SU-DHL-6 (cell line): Measurements from ENCODE around the gene STT3B.

Experiments used
- H2AFZ ChIP-seq: fragments of 200-600 bp; sonication (generic); 2 replicates; pipeline ENCODE4 v1.6.1; 2014; ENCODE audit warnings: low read depth, mild to moderate bottlenecking, moderate library complexity, mixed read lengths, antibody characterized with exemption, low read length; ENCODE audit not compliant: severe bottlenecking
- H3F3A ChIP-seq: fragments of 200-600 bp; shearing (Covaris generic); 2 replicates; pipeline ENCODE4 v1.6.0; 2016; ENCODE audit warnings: antibody characterized with exemption, mild to moderate bottlenecking; ENCODE audit not compliant: insufficient read depth
- H3K27ac ChIP-seq: fragments of 200-600 bp; sonication (generic); 2 replicates; pipeline ENCODE4 v1.5.1; 2016; ENCODE audit warnings: low read depth, mild to moderate bottlenecking, low read length, moderate library complexity, mixed read lengths
- H3K27me3 ChIP-seq: fragments of 200-600 bp; sonication (generic), shearing (Covaris generic); 2 replicates; pipeline ENCODE4 v1.6.0; 2014; ENCODE audit warnings: mild to moderate bottlenecking, low read length
- H3K36me3 ChIP-seq: fragments of 200-600 bp; sonication (generic); 2 replicates; pipeline ENCODE4 v1.6.1; 2014; ENCODE audit warnings: mild to moderate bottlenecking, low read length, mixed read lengths
- H3K4me2 ChIP-seq: fragments of 300-600, 200-600 bp; shearing (Covaris generic), sonication (generic); 2 replicates; pipeline ENCODE4 v1.6.0; 2014; ENCODE audit warnings: low read length, low read depth, mild to moderate bottlenecking; ENCODE audit not compliant: poor library complexity, severe bottlenecking
- H3K4me3 ChIP-seq: fragments of 200-600 bp; sonication (generic); 2 replicates; pipeline ENCODE4 v1.5.1; 2014; ENCODE audit warnings: antibody characterized with exemption, low read length, mild to moderate bottlenecking, mixed read lengths; ENCODE audit not compliant: insufficient read depth, poor library complexity, severe bottlenecking
- H3K79me2 ChIP-seq: fragments of 200-600 bp; sonication (generic); 2 replicates; pipeline ENCODE4 v1.6.1; 2014; ENCODE audit warnings: mild to moderate bottlenecking, low read length, moderate library complexity; ENCODE audit not compliant: insufficient read depth
- H3K9ac ChIP-seq: fragments of 200-600 bp; sonication (generic); 2 replicates; pipeline ENCODE4 v1.7.0; 2014; ENCODE audit warnings: mild to moderate bottlenecking, low read length
- H3K9me2 ChIP-seq: fragments of 200-600 bp; sonication (generic); replicated peaks from 2 replicates; pipeline ENCODE4 v1.6.1; 2014; ENCODE audit warnings: low read length; ENCODE audit not compliant: insufficient read depth
- H3K9me3 ChIP-seq: fragments of 200-600 bp; sonication (generic); 2 replicates; pipeline ENCODE4 v1.6.1; 2014; ENCODE audit warnings: low read length, mixed read lengths; ENCODE audit not compliant: insufficient read depth
- H4K20me1 ChIP-seq: fragments of 200-600 bp; sonication (generic); 2 replicates; pipeline ENCODE4 v1.6.1; 2014; ENCODE audit warnings: low read depth, mild to moderate bottlenecking, antibody characterized with exemption, low read length, moderate library complexity, mixed read lengths
- EZH2phosphoT487 ChIP-seq: fragments of 200-600 bp; sonication (generic), shearing (Covaris generic); conservative IDR thresholded peaks from 2 replicates; pipeline ENCODE4 v1.6.1; 2018; ENCODE audit warnings: mild to moderate bottlenecking, antibody characterized with exemption, low read length, moderate library complexity, mixed read lengths
- TF ChIP-seq, protein P1 (sequence below): fragments of 200-600 bp; sonication (generic); IDR thresholded peaks from one replicate; pipeline ENCODE4 v1.5.1; 2017; ENCODE audit warnings: antibody characterized with exemption, mild to moderate bottlenecking, low read length, moderate library complexity; ENCODE audit not compliant: insufficient read depth, poor library complexity, severe bottlenecking

STT3B gene

DNA sequence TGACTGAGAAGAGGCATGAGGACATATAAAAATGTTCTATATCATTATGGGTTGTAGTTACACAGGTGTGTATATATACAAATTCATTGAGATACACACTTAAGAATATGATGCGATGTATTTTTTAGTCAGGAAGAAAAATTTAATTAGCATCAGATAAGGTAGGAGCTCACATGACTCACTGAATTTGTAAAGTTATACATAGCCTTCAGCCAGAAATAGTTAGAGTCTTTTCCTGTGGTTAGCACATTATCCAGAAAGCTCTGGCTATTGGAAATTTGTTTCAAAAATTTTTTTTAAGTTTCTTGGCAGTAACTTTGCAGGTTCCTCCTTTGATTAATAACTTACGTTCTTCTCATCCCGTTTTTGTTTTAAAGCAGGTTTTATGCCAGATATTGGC lies 88.6 kb downstream of the STT3B start:
- no peak overlapping the region for H3K4me3 ChIP-seq
- no peak overlapping the region for H3K9ac ChIP-seq
- H3K4me2 ChIP-seq = no peak overlapping the region
- H2AFZ ChIP-seq = no peak overlapping the region
- TF ChIP-seq, protein P1, sequence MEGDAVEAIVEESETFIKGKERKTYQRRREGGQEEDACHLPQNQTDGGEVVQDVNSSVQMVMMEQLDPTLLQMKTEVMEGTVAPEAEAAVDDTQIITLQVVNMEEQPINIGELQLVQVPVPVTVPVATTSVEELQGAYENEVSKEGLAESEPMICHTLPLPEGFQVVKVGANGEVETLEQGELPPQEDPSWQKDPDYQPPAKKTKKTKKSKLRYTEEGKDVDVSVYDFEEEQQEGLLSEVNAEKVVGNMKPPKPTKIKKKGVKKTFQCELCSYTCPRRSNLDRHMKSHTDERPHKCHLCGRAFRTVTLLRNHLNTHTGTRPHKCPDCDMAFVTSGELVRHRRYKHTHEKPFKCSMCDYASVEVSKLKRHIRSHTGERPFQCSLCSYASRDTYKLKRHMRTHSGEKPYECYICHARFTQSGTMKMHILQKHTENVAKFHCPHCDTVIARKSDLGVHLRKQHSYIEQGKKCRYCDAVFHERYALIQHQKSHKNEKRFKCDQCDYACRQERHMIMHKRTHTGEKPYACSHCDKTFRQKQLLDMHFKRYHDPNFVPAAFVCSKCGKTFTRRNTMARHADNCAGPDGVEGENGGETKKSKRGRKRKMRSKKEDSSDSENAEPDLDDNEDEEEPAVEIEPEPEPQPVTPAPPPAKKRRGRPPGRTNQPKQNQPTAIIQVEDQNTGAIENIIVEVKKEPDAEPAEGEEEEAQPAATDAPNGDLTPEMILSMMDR = no peak
- no peak for TF ChIP-seq EZH2phosphoT487
- H3K79me2 ChIP-seq = 0 out of 2 replicates have a peak, but pooled peaks cover under 1% of the 10 kb centered on the region
- no peaks in the 10 kb centered on the region for H4K20me1 ChIP-seq
- no peaks in the 10 kb centered on the region for H3K9me3 ChIP-seq
- peaks cover 65% of the 10 kb centered on the region for H3K36me3 ChIP-seq
- peaks cover 5% of the 10 kb centered on the region; the same call in 1 of the 2 replicates for H3F3A ChIP-seq
- H3K9me2 ChIP-seq = no peaks in the 10 kb centered on the region
- H3K27ac ChIP-seq = no peak overlapping the region
- H3K27me3 ChIP-seq = no peaks in the 10 kb centered on the region

DNA sequence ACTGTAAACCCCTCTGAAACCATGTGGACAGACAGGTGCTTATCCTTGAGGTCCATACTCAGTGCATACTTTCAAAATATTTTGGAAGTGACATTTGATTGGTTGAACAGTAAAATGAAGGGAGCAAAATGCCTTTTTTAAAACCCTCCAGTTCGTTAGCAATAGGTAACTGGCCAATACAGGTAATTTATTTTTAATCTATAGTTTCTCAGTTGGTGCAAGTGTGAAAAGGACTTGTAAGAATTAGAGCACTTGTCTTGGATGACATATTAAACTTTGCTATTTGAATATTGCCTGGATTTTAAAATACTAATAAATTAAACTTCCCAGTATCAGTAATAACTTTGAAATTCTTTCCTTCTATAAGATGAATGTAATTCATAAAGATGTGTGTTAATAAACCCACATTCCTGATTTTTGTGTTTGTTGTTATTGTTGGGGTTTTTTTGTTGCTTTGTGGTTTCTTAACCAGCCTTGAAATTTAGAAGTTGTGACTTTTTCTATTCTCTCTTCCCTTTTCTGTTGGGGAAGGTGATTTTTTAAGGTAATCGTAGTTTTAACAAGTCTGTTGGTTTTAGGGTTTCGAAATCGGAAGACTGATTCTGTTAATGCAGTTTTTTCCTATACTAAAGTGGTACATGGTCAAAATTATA lies 90.0 kb downstream of the STT3B start:
- H3K79me2 ChIP-seq = no peaks in the 10 kb centered on the region
- peaks cover 62% of the 10 kb centered on the region for H3K36me3 ChIP-seq

DNA sequence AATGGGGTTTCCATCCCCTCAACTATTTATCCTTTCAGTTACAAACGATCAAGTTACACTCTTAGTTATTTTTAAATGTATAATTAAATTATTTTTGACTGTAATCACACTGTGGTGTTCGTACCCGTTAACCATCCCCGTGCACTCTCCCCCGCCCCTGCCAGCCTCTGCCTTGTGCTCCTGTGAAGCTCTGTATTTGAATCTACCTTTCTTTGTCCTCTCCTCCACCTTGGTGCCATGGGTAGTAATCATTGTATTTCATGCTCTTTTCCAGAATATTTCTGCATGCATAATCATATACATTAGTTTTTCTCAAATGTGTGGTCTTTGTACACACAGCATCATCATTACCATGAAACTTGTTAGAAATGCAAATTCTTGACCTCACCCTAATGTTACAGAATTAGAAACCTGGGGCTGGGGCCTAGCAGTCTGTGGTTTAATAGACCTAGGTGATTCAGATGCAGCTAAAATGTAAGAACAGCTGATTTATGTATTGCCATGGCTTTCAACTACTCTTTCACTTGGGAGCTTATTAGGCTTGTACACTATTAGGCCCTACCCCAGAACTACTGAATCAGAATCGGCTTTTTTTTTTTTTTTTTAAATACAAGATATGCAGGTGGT lies 91.5 kb downstream of the STT3B start:
- Histone ChIP-seq H2AFZ (no peak overlapping the region), H3K27me3 (no peaks in the 10 kb centered on the region), H3K4me2 (peak overlapping the region; percentile 36), H3K9ac (no peak overlapping the region), H3K4me3 (no peak overlapping the region), H3K9me2 (no peaks in the 10 kb centered on the region), H3K9me3 (no peaks in the 10 kb centered on the region), H4K20me1 (no peaks in the 10 kb centered on the region), H3K36me3 (peaks cover 56% of the 10 kb centered on the region), H3F3A (peaks cover 9% of the 10 kb centered on the region), H3K79me2 (no peaks in the 10 kb centered on the region), H3K27ac (peak overlapping the region; percentile 41; the same call in 1 of the 2 replicates)
- TF ChIP-seq EZH2phosphoT487 = no peak
- TF ChIP-seq, protein P1 = no peak

More for the DNA sequence above, 90.0 kb downstream of the STT3B start:
- TF ChIP-seq, protein P1 = no peak
- TF ChIP-seq EZH2phosphoT487 = no peak
- H3K27ac ChIP-seq = peak overlapping the region; percentile 41
- no peaks in the 10 kb centered on the region for H3K9me3 ChIP-seq
- H2AFZ ChIP-seq = no peak overlapping the region
- H3K4me3 ChIP-seq = no peak overlapping the region
- H4K20me1 ChIP-seq = no peaks in the 10 kb centered on the region
- H3K9me2 ChIP-seq = no peaks in the 10 kb centered on the region
- H3K27me3 ChIP-seq = no peaks in the 10 kb centered on the region
- peaks cover 5% of the 10 kb centered on the region; the same call in 1 of the 2 replicates for H3F3A ChIP-seq
- H3K9ac ChIP-seq = no peak overlapping the region
- H3K4me2 ChIP-seq = peak overlapping the region; percentile 36
